ENCODE measurements around the gene COBL. TPM values are rescaled to one million over a fixed set of nuclear protein-coding genes. Genes with fewer than 3 reads are reported as not detected.

Gene COBL
- total RNA-seq, 1 experiment from 2014 or later = 52.3 TPM

- TF ChIP-seq CTCF (conservative IDR thresholded peaks at IDR 0.05) = no peak
- no peaks in the 10 kb centered on the region for H3K23me2 ChIP-seq (ENCODE audit: insufficient read length, low read depth, low read length, poor library complexity, severe bottlenecking)
- no peaks in the 10 kb centered on the region for H3K79me2 ChIP-seq (ENCODE audit: insufficient read depth, low read length)
- no peak overlapping the region for H3K23ac ChIP-seq (ENCODE audit: insufficient read length, low read depth, low read length)
- H3K56ac ChIP-seq (ENCODE audit: insufficient read length, low read depth, low read length) = no peak overlapping the region
- H2BK120ac ChIP-seq (ENCODE audit: low read depth, low read length, poor library complexity, severe bottlenecking) = no peak overlapping the region
- H3K36me3 Mint-ChIP-seq (ENCODE audit: insufficient read depth in 1 of 3, low read depth in 3 of 3) = peaks cover 0 to 5% (median 0%) of the 10 kb centered on the region in 3 experiments; a peak in 1 of 7 replicates
- no peaks in the 10 kb centered on the region for H4K20me1 ChIP-seq (ENCODE audit: control insufficient read depth, insufficient read depth, insufficient read length)
- no peak overlapping the region for H3K4me2 ChIP-seq (ENCODE audit: insufficient read depth, insufficient read length, low read length)
- WGBS (ENCODE audit: extremely low coverage, insufficient read length, low lambda C conversion rate) = no CpG with 5 or more reads among the region's 1 CpG
- no peaks in the 10 kb centered on the region for H3K27me3 ChIP-seq (ENCODE audit: insufficient read depth, low read length)
- no peak overlapping the region for H4K91ac ChIP-seq (ENCODE audit: insufficient read length, low read depth, low read length)
- H2BK5ac ChIP-seq (ENCODE audit: insufficient read length, low read length) = no peak overlapping the region
- H2BK20ac ChIP-seq (ENCODE audit: low read depth, low read length, poor library complexity, severe bottlenecking) = no peak overlapping the region
- H3K27ac Mint-ChIP-seq = no peak overlapping the region
- H2AFZ ChIP-seq (ENCODE audit: low read length) = no peak overlapping the region
- DNase-seq = no peak
- H3K9me3 Mint-ChIP-seq = no peaks in the 10 kb centered on the region
- no peak overlapping the region for H4K5ac ChIP-seq (ENCODE audit: insufficient read length, low read depth, low read length)
- no peak overlapping the region for H3K4ac ChIP-seq (ENCODE audit: low read depth, low read length)
- H3K4me1 ChIP-seq (ENCODE audit: insufficient read depth, low read length) = peaks cover 3% of the 10 kb centered on the region
- no peak overlapping the region for H3K18ac ChIP-seq (ENCODE audit: insufficient read length, low read depth, low read length)
- H3K4me3 Mint-ChIP-seq = no peak overlapping the region
- no peaks in the 10 kb centered on the region for H3K79me1 ChIP-seq (ENCODE audit: insufficient read depth, low read depth, low read length, poor library complexity, severe bottlenecking)
- H3K14ac ChIP-seq (ENCODE audit: insufficient read depth, low read length) = no peak overlapping the region
- H3K9ac ChIP-seq (ENCODE audit: extremely low read depth, insufficient read length, low read length) = no peak overlapping the region
- H3K27me3 Mint-ChIP-seq (ENCODE audit: low read depth) = no peaks in the 10 kb centered on the region
- no peak overlapping the region for H2BK12ac ChIP-seq (ENCODE audit: insufficient read length, low read depth, low read length)
- H4K8ac ChIP-seq (replicated peaks; ENCODE audit: insufficient read length, low read depth, low read length) = no peak overlapping the region
- H3K9me3 ChIP-seq (ENCODE audit: control insufficient read depth, low read depth, low read length) = no peaks in the 10 kb centered on the region
- H3K4me1 Mint-ChIP-seq = peaks cover 20 to 33% of the 10 kb centered on the region in 2 experiments
- no peak overlapping the region for H3T11ph ChIP-seq (ENCODE audit: low read length)
- H3K27ac ChIP-seq (ENCODE audit: insufficient read length, low read depth, low read length) = no peak overlapping the region
- no peak overlapping the region for H2BK15ac ChIP-seq (ENCODE audit: low read depth, low read length)
- no peak overlapping the region for H2AK5ac ChIP-seq (ENCODE audit: insufficient read length, low read length)
Observed at GRCh38 chr7:51165337-51165736, 151.3 kb downstream of the COBL start.

All from H9 (cell line).